Muscle of leg (tissue), 11 donors: ENCODE results near the gene MAPK14. TPM values are rescaled to one million over a fixed set of nuclear protein-coding genes. Genes with fewer than 3 reads are reported as not detected.
"Not testable (repeated sequence)": the region's sequence is repeated elsewhere in the genome, so short reads cannot be mapped to it uniquely, and the experiment has no call there.

Experiments used
- DNase-seq: peaks from one replicate; pipeline ENCODE4 v3.0.0; 2013
- H3K27ac ChIP-seq: one replicate; pipeline ENCODE4 v1.5.1; 2013; ENCODE audit warnings: mild to moderate bottlenecking, low read length, control low read depth
- H3K27me3 ChIP-seq: one replicate; pipeline ENCODE4 v1.6.1; 2013; ENCODE audit warnings: low read length; ENCODE audit not compliant: control insufficient read depth, insufficient read depth
- H3K36me3 ChIP-seq: one replicate; pipeline ENCODE4 v1.6.1; 2013; ENCODE audit warnings: low read length; ENCODE audit not compliant: control insufficient read depth, insufficient read depth
- H3K4me1 ChIP-seq: one replicate; pipeline ENCODE4 v1.6.1; 2013; ENCODE audit warnings: low read length; ENCODE audit not compliant: control insufficient read depth, insufficient read depth
- H3K4me3 ChIP-seq: one replicate; pipeline ENCODE4 v1.5.1; 2013; ENCODE audit warnings: low read length, control low read depth
- H3K9me3 ChIP-seq: replicated peaks from 2 replicates; pipeline ENCODE4 v1.6.1; 2013; ENCODE audit warnings: low read depth, low read length; ENCODE audit not compliant: control insufficient read depth
- WGBS: methylation state at CpG from one replicate; pipeline ENCODE4 v1.1.5; 2013; ENCODE audit warnings: missing lambda C conversion rate; ENCODE audit not compliant: insufficient coverage; 5-methylcytosine and 5-hydroxymethylcytosine counted together
- polyA plus RNA-seq, 8 donors: library from polyadenylated mRNA; unstranded; fragments of 120-200 nt; gene quantifications; one replicate each; pipeline versions ENCODE4 v1.2.1 to v1.2.3, GENCODE V29; 2013; ENCODE audit warnings: inconsistent platforms in 1 of 8, low replicate concordance in 1 of 8; ENCODE audit not compliant: insufficient read length in 8 of 8, insufficient read depth in 1 of 8
- total RNA-seq: library from RNA; stranded (reverse); fragments of 120-200 nt; gene quantifications from one replicate; pipeline ENCODE4 v1.2.4, GENCODE V29; 2013

MAPK14 gene
- total and polyA plus RNA-seq, 9 donors: 27.5 to 36.8 (median 32.9) TPM

DNA sequence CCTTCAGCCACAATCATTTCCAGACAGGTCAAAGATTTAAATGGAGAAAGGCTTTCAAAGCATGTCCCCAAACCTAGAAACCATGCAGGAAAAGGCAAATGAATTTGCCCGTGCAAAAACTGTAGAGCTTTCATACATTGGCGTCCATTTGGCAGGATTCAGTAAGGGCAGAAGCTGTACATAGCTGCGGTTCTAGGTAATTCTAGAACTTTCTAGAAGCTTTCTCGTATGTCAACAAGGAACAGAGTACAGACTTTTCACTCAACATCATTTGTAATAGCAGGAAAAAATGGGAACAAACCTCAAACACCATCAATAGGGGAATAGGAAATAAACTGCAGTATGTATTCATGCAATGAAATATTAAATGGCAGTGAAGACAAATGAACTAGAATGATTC is 91.6 kb downstream of the MAPK14 start:
- no peak for DNase-seq
- H3K4me1 ChIP-seq: peaks cover 13% of the 10 kb centered on the region
- H3K9me3 ChIP-seq: no peaks in the 10 kb centered on the region
- no peaks in the 10 kb centered on the region for H3K27me3 ChIP-seq
- H3K27ac ChIP-seq: no peak overlapping the region
- 63% methylated on average over 2 of the region's 4 CpGs for WGBS
- peaks cover 7% of the 10 kb centered on the region for H3K36me3 ChIP-seq
- no peak overlapping the region for H3K4me3 ChIP-seq

DNA sequence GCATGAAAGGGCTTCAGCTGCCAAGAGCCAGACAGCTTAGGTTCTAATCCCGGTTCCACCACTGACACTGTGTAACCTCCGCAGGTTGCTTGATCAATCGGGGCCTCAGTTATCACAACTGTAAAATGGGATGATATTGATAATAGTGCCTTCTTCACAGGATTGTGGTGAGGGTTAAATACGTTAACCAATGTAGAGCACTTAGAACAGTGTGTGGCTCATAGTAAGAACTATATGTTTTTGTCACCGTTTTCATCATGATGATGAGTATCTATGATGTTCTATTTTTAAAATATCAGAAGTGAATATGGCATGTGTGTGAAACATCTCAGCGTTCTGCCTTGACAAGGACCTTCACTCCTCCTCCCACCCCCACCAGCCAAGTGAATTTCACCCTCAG is 92.4 kb downstream of the MAPK14 start:
- 90% methylated on average over 3 of the region's 6 CpGs for WGBS
- Histone ChIP-seq H3K9me3 (no peaks in the 10 kb centered on the region), H3K27ac (no peak overlapping the region), H3K4me1 (peaks cover 9% of the 10 kb centered on the region), H3K4me3 (no peak overlapping the region), H3K36me3 (peaks cover 7% of the 10 kb centered on the region), H3K27me3 (no peaks in the 10 kb centered on the region)
- DNase-seq: no peak

DNA sequence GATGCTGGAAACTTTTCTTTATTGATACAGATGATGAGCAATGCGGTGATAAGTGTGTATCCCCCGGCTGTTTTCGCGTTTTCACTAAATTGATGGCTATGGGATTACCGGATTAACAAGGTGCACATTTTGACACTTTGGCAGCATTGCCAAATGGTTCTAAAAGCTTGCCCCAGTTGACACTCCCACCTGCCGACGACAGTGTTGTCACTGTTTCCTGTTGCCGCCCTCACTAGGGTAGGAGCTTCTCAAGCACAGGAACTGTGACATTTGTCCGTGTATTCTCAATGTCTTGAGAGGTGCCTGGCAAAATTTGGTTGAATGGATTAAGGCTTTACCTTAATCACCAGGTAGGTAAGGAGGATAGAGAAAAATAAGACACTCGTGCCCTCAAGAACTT is 92.9 kb downstream of the MAPK14 start:
- Histone ChIP-seq H3K4me3 (no peak overlapping the region), H3K4me1 (peaks cover 9% of the 10 kb centered on the region), H3K9me3 (no peaks in the 10 kb centered on the region), H3K36me3 (peaks cover 7% of the 10 kb centered on the region), H3K27ac (peak overlapping the region; percentile 4), H3K27me3 (no peaks in the 10 kb centered on the region)
- DNase-seq: no peak
- WGBS: 8% methylated on average over 4 of the region's 10 CpGs

DNA sequence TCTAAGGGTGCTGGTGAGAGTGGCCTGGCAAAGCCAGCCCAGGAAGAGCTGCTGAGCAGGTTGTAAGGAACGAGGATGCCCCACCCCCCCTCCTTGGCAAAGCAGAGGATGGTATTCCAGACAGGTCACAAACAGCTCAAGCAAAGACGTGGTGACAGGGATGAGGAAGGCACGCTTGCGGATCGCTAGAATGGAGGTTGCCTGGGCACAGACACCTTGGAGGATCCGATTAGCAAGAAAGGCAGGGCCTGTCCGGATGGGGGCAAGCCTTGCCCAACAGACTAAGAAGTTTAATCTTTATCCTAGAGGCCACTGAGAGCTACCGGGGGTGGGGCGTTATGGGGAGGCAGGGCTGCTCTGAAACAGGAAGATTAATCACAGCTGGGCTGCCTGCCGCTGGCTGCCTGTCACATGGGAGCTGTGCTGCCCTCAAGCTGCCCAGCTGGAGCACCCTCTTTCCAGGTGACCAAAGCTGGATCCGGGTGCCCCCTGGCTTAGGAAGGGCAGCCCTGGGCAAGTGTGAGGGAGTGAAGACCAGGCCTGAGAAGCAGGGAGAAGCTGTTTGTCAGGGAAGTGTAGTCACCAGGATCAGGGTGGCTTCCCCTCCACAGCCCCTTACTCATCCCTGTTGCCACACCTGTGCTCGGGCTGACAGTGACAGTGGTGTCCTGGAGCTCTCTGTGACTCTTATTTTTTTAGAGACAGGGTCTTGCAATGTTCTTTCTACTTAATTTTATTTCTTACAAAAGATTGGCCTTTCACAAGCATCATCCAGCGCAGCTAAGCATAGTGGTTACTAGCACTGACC is 93.6 kb downstream of the MAPK14 start:
- H3K4me1 ChIP-seq: peaks cover 9% of the 10 kb centered on the region

DNA sequence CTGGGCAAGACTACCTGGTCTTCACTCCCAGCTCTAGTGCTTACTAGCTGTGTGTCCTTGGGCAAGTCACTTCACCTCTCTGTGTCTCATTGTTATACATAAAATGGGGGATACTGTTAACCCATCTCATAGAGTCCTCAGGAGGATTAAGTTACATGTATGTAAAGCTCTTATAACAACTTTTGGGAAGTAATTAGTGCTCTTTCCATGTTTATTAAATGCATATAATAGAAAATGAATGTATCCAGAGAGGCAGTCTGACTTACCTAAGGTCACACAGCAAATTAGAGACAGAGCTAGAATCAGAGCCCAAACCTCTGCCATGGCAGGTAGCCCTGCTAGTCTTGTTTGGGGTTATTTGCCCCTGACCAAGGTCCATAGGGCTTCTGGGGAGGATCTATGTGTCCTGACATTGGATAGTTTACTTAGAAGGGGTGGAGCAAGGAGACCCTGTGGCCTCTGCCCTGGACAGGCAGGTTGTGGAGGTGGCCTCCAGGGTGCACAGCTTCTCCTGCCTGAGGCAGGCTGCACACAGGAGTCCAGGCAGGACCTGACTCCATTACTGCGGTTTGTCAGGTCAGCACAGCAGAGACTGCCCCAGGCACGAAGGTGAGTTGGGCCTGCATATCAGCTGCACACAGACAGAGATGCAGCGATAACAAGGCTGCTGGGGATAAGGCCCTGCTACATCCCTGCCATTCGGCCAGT is 94.3 kb downstream of the MAPK14 start:
- Histone ChIP-seq H3K4me3 (no peak overlapping the region), H3K27me3 (no peaks in the 10 kb centered on the region), H3K4me1 (peaks cover 9% of the 10 kb centered on the region), H3K9me3 (no peaks in the 10 kb centered on the region), H3K36me3 (peaks cover under 1% of the 10 kb centered on the region), H3K27ac (no peak overlapping the region)
- no peak for DNase-seq
- 79% methylated on average over 3 of the region's 4 CpGs for WGBS

More for the DNA sequence above, 93.6 kb downstream of the MAPK14 start:
- DNase-seq: no peak
- Histone ChIP-seq H3K36me3 (peaks cover 7% of the 10 kb centered on the region), H3K27ac (peak overlapping the region; percentile 4), H3K27me3 (no peaks in the 10 kb centered on the region), H3K4me3 (no peak overlapping the region), H3K9me3 (no peaks in the 10 kb centered on the region)
- WGBS: 28% methylated on average over 9 of the region's 13 CpGs

DNA sequence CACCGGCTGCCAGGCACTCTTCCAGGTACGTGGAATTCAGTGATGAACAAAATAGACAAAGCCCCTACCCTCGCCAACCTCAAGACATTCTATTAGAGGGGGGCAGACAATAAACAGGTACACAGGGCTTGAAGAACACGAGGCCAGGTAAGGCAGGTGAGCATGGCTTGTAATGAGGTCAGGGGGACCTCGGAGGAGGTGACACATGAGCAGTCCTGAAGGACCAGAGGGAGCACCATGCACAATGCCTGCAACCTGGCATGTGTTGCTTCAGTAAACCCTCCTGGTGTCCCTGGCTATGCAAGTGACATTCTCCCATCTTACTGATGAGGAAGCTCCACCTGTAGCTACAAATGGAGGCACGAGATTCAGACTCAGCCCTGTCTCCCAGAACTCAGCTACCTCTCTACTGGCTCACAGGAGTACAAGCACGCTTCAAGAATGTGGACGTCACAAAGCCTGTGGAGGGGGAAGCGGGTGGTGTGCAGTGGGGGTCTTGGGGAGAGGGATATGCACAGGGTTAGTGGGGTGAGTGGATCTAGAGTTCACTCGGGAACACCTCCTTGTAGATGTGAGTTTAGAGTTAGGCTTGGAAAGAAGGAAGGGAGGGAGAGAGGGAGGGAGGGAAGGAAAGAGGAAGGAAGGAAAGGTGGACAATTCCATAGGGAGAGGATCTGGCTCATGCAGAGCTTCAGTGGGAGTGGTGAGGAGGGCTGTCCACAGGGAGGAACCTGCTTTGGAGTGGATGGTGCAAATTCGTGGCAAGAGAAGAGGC is 95.1 kb downstream of the MAPK14 start:
- 64% methylated on average over 5 of the region's 11 CpGs for WGBS
- no peaks in the 10 kb centered on the region for H3K27me3 ChIP-seq
- H3K36me3 ChIP-seq: no peaks in the 10 kb centered on the region
- H3K27ac ChIP-seq: no peak overlapping the region
- no peak overlapping the region for H3K4me3 ChIP-seq
- peaks cover 9% of the 10 kb centered on the region for H3K4me1 ChIP-seq
- DNase-seq: no peak
- no peaks in the 10 kb centered on the region for H3K9me3 ChIP-seq

DNA sequence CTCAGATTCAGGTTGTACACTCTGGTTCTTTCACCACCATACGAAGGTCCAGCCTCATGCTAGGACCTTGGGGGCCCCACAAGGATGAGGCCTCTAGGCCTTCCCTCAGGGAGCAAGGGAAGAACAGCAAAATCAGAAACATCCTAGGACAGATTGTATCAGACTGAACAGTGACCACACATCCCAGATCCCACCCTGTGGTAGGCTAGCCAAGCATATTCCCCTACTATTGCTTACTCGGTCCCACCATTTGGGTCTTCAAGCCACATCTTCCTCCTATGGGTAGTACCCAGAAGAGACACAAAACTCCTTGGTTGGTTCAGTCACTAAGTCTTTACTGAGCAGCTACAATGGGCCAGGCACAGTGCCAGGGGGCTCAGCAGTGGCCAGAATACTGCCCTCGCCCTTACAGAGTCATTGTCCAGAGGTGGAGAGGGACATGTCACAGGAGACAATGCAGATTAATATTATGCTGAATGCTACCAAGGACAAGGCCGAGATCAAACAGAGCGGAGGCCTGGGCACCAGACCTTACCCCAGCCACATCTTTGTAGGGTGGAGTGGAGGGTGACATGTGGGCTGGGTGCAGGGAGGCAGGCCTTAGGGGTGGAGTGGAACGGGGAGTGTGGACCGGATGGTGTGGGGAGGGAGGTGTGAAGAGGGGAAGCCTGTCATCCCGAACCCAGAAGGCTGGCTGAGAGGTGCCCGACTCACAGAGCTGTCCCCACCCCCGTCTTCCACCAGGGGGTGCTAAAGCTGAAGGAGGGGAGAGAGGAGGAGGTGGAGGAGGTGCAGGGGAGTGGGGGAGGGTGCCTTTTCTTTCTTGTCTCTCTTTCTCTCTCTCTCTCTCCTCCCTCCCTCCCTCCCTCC is 95.9 kb downstream of the MAPK14 start:
- no peak overlapping the region for H3K27ac ChIP-seq
- 47% methylated on average over 6 of the region's 10 CpGs for WGBS

DNA sequence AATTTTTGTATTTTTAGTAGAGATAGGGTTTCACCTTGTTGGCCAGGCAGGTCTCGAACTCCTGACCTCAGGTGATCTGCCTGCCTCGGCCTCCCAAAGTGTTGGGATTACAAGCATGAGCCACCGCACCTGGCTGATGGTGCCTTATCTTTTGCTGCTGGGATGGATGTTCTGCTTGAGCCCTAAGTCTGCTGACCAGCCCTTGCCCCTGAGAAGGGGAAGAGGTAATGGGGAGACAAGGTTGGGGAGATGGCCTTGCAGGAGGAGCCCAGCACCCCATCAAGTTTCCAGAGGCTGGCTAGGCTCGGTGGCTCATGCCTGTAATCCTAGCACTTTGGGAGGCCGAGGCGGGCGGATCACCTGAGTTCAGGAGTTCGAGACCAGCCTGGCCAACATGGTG is 96.7 kb downstream of the MAPK14 start:
- H3K4me3 ChIP-seq, H3K4me1 ChIP-seq, H3K27ac ChIP-seq: not testable (repeated sequence)

More for the DNA sequence above, 95.9 kb downstream of the MAPK14 start:
- peaks cover 9% of the 10 kb centered on the region for H3K4me1 ChIP-seq
- H3K9me3 ChIP-seq: no peaks in the 10 kb centered on the region
- H3K36me3 ChIP-seq: no peaks in the 10 kb centered on the region
- H3K4me3 ChIP-seq: no peak overlapping the region
- no peaks in the 10 kb centered on the region for H3K27me3 ChIP-seq
- DNase-seq: peak; percentile 83

DNA sequence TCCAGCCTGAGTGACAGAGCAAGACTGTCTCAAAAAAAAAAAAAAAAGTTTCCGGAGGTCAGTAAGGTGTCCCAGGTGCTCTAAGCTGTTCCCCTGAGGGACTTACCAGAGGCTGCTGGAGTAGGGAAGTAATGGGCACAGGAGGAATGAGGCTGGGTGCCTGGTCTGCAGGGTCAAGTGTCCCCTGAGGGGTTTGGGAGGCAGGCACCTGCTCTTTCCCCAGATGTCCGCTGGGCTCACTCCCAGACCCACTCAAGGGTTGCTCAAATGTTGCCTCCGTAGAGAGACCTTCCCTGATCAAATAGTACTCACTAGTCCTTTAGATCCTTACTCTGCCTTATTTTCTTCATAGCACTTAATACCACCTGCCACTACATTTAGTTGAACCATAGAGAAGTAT is 97.3 kb downstream of the MAPK14 start:
- H3K4me3 ChIP-seq: no peak overlapping the region
- H3K36me3 ChIP-seq: no peaks in the 10 kb centered on the region
- H3K27me3 ChIP-seq: peaks cover 8% of the 10 kb centered on the region
- H3K4me1 ChIP-seq: peaks cover 11% of the 10 kb centered on the region
- no peak overlapping the region for H3K27ac ChIP-seq
- no peak for DNase-seq
- H3K9me3 ChIP-seq: no peaks in the 10 kb centered on the region
- 80% methylated on average over 1 of the region's 3 CpGs for WGBS

More for the DNA sequence above, 96.7 kb downstream of the MAPK14 start:
- not testable (repeated sequence) for H3K27me3 ChIP-seq, H3K36me3 ChIP-seq, DNase-seq, H3K9me3 ChIP-seq
- 80% methylated on average over 5 of the region's 8 CpGs for WGBS
